D721Med (cell line): ENCODE results near the gene CYP26B1.

Source experiments
- DNase-seq: peaks from one replicate; pipeline ENCODE4 v3.0.0; 2011; ENCODE audit warnings: low spot score; ENCODE audit not compliant: insufficient read length
- FAIRE-seq: peaks from 2 replicates; lab custom pipeline; 2011; peaks lifted over from hg19 to GRCh38; lab: Jason Lieb, UNC
- TF ChIP-seq, protein P1 (sequence below): IDR thresholded peaks from 2 replicates; pipeline ENCODE4 v1.5.1; 2012; ENCODE audit warnings: mild to moderate bottlenecking, control low read depth; ENCODE audit not compliant: insufficient read depth; ENCODE audit errors: missing control alignments

CYP26B1 gene

DNA sequence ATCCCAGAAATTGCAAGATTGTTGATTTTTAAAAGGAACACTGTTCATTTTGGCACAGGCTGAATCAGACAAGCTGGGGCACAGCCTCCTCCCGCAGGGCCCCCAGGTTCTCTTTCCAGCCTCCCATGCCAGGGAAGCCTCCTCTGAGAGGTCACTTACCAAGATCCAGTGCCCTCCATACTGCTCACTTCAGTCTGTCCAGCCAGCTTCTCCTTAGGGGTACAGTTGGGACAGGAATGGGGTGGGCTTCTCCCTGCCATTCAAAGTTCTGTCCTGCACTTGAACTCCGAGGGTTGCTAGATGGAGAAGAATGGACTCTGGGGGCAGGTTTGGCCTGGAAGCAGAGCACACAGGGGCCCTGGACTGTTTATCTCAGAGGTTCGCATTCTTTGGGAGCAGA is 7.5 kb upstream of the CYP26B1 start:
- TF ChIP-seq, protein P1, sequence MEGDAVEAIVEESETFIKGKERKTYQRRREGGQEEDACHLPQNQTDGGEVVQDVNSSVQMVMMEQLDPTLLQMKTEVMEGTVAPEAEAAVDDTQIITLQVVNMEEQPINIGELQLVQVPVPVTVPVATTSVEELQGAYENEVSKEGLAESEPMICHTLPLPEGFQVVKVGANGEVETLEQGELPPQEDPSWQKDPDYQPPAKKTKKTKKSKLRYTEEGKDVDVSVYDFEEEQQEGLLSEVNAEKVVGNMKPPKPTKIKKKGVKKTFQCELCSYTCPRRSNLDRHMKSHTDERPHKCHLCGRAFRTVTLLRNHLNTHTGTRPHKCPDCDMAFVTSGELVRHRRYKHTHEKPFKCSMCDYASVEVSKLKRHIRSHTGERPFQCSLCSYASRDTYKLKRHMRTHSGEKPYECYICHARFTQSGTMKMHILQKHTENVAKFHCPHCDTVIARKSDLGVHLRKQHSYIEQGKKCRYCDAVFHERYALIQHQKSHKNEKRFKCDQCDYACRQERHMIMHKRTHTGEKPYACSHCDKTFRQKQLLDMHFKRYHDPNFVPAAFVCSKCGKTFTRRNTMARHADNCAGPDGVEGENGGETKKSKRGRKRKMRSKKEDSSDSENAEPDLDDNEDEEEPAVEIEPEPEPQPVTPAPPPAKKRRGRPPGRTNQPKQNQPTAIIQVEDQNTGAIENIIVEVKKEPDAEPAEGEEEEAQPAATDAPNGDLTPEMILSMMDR = no peak
- DNase-seq (no peak), FAIRE-seq (no peak)

DNA sequence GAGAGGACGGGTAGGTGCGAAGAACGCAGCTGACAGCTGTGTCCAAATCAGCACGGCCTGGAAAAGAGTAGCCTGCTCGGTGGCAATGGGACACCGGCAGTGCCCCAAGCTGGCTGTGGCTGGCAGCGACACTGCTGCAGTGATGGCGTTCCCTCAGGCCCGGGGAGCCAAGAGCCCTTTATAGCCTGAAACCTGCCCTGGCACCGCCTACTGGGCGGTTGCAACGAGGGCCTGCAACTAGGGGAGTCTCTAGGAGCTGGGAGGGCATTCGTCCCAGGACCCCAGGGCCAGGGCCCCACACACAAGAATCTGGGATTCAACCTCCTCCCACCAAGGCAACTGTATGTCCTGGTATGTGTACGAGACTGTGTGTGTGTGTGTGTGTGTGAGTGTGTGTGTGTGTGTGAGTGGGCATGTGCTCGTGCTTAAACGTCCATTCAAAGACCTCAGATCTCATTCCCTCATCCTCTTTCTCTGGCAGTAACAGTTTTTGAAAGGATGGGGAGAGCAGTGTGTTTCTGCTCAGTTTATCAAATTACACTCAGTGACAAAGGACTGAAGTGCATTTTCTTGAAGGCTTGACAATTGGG is 6.8 kb upstream of the CYP26B1 start:
- no peak for FAIRE-seq

DNA sequence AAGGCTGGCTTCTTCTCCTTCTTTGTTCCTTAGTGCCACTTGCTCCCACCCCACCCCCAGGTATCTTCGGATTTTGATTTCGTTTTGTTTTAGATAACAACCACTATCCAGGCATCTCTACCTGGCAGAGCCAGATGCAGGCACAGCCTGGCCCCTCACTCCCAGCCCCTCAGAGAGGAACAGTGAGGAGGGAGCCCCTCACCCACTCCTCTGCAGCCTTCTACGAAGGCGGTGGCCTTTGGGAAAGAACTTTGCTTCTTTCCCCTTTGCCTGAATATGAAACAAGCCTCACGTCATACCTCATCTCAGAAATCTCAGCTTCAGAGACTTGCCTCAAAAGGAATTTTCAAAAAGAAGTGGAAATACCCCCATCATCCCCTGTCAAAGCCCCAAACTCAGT is 6.3 kb upstream of the CYP26B1 start:
- no peak for DNase-seq
- TF ChIP-seq, protein P1 = no peak
- no peak for FAIRE-seq

More for the DNA sequence above, 6.8 kb upstream of the CYP26B1 start:
- TF ChIP-seq, protein P1 = no peak
- DNase-seq = no peak

DNA sequence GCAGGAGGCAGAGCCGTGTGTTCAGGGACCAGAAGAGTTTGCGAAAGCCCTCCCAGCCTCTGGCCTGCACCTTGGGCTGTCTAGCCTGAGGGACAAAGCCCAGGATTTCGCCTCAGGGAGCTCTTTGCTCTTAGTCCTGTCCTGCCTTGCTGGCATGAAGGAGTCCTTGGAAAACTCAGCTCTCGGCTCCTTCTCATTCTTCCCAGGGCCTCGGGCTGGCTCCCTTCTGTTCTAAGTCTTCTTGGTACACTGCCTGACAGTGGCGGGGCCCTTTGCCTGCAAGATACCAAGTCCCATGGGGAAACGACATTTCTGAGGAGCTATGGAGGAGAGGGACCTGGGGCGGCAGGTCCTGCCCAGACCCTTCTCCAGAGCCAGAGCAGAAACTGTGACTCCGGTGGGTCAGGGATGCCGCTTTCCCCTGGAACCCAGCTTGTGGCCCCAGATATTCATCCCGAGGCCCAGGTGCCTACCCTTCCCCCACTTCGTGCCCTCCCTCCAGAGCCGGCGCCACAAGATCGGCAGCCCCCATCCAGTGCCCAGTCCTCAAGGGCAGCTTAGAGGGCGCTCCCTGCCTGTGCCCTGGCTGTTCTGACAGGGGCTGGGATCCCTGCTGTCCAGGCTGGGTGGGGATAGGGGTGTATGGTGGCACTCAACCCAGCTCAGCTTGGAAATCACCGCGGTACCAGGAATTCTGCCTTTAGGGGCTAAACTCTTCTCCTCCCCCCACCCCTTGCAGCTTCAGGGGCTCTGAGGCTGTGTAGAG is 5.5 kb upstream of the CYP26B1 start:
- no peak for FAIRE-seq
- TF ChIP-seq, protein P1 = no peak

DNA sequence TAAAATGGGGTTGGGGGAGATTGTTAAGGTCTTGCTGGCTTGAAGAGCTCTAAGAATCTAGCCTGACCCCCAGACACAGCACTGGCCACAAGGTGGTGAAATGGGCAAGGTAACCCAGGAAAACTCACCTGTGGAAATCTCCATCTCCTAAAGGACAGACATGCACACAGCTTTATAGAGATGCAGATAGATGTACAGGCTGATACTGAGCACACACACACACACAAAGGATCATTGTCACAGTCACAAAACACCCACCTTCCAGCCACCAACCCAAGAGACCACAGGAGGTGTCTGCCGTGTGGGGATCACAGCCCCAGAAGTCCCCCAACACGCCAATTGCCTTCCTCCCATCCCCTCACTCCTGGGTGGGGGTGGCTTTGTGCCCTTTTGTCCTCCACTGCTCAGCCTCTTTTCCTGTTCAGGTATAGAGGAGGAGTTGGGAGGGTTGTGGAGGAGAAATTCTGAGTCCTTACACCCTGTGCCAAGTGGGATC is 3.2 kb upstream of the CYP26B1 start:
- FAIRE-seq = no peak
- DNase-seq = no peak
- TF ChIP-seq, protein P1 = no peak

More for the DNA sequence above, 5.5 kb upstream of the CYP26B1 start:
- no peak for DNase-seq

DNA sequence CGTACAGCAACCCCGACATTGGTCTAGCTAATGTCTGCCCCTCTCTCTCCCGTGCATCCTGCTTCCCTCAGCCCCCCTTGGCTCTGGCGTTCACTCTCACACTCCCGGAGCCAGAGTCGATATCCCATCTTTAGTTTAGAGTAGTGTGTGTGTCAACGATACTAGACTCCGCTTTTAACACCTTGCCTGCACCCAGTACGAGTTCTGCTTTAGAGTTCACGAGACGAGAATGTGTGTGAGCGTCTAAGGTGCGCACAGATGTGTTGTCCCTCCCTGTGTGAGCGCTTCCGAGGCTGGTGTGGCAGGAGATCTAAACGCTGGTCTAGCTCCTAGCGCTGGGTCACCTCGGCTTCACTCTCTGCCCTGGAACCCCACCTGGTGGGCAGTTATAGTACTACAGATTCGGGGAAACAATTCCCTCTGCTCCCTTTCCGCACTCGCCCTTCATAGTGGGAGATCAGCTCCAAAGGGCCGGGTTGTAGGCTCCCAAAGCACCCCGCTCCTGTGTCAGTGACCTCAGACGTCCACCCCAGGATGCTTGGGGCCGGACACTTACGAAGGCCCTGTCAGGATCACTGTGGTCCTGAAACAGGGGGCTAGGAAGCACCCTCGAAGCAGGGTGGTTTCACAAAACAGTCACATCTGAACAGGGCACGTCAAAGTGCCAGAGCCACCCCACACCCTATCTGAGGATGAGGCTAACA is 2.6 kb upstream of the CYP26B1 start:
- FAIRE-seq (peak; percentile 46), DNase-seq (peak; percentile 67)
- TF ChIP-seq, protein P1 = peak; percentile 83
